ENCODE results near the gene GPR156.
"Not testable (repeated sequence)": the region's sequence is repeated elsewhere in the genome, so short reads cannot be mapped to it uniquely, and the experiment has no call there.

DNA sequence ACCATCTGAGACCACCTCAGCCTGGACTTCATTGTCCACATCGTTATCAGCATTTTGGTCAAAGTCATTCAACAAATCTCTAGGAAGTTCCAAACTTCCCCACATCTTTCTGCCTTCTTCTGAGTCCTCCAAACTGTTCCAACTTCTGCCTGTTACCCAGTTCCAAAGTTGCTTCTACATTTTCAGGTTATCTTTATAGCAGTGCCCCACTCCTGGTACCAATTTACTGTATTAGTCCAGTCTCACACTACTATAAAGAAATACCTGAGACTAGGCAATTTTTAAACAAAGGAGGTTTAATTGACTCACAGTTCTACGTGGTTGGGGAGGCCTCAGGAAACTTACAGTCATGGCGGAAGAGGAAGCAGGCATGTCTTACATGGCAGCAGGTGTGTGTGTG, 129.3 kb downstream of the GPR156 start:
- TF ChIP-seq, protein P1, sequence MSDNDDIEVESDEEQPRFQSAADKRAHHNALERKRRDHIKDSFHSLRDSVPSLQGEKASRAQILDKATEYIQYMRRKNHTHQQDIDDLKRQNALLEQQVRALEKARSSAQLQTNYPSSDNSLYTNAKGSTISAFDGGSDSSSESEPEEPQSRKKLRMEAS (IDR thresholded peaks at IDR 0.05; ENCODE audit: insufficient read depth, insufficient read length), result not testable (repeated sequence)
- TF ChIP-seq EZH2 (IDR thresholded peaks at IDR 0.05; ENCODE audit: borderline replicate concordance, low read depth, low read length, severe bottlenecking), result not testable (repeated sequence)
- TF ChIP-seq, protein P2, sequence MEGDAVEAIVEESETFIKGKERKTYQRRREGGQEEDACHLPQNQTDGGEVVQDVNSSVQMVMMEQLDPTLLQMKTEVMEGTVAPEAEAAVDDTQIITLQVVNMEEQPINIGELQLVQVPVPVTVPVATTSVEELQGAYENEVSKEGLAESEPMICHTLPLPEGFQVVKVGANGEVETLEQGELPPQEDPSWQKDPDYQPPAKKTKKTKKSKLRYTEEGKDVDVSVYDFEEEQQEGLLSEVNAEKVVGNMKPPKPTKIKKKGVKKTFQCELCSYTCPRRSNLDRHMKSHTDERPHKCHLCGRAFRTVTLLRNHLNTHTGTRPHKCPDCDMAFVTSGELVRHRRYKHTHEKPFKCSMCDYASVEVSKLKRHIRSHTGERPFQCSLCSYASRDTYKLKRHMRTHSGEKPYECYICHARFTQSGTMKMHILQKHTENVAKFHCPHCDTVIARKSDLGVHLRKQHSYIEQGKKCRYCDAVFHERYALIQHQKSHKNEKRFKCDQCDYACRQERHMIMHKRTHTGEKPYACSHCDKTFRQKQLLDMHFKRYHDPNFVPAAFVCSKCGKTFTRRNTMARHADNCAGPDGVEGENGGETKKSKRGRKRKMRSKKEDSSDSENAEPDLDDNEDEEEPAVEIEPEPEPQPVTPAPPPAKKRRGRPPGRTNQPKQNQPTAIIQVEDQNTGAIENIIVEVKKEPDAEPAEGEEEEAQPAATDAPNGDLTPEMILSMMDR (IDR thresholded peaks at IDR 0.05; ENCODE audit: extremely low read depth in 1 of 2, insufficient read depth in 1 of 2, low read depth in 1 of 2, low read length in 2 of 2), result not testable (repeated sequence)

Data from endothelial cell of umbilical vein (primary cell).